ENCODE data around the gene GRAMD1A. TPM values are rescaled to one million over a fixed set of nuclear protein-coding genes. Genes with fewer than 3 reads are reported as not detected.
"Not testable (repeated sequence)": the region's sequence is repeated elsewhere in the genome, so short reads cannot be mapped to it uniquely, and the experiment has no call there.

The GRAMD1A gene
- total and polyA plus RNA-seq, 3 experiments from 2014 or later: 51.4 to 218 (median 205) TPM

DNA sequence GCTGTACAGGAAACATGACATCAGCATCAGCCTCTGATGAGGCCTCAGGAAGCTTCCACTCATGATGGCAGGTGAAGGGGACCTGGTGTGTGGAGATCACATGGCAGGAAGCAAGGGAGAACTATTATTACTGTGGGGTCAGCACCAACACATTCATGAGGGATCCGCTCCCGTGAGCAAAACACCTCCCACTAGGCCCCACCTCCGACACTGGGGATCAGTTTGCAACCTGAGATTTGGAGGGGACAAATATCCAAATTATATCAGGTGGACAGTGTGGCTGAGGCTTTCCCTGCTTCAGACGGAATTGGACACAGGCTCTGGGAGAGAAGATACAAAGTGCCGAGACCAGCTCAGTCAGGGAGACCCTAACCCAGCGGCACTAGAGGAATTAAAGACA, 30.4 kb upstream of the GRAMD1A start:
- H3K27ac ChIP-seq (ENCODE audit: low read depth, low read length): no peak overlapping the region
- no peak overlapping the region for H3K4me3 ChIP-seq (ENCODE audit: low read length)
- H3K27me3 ChIP-seq (ENCODE audit: insufficient read depth, low read length, poor library complexity, severe bottlenecking): no peaks in the 10 kb centered on the region
- ChIA-PET POLR2A (no interaction called here), CTCF (interaction anchor here (10.4 kb wide), 1 partner anchor 45 kb away, joined by 122 read pairs; no protein-coding TSS in a partner anchor)
- H3K9me3 ChIP-seq (ENCODE audit: low read length): no peaks in the 10 kb centered on the region
- H3K4me3 Mint-ChIP-seq: no peak overlapping the region
- H3K4me1 Mint-ChIP-seq: peaks cover 16 to 29% (median 22%) of the 10 kb centered on the region in 3 donors
- no peaks in the 10 kb centered on the region for H3K27me3 Mint-ChIP-seq
- H3K4me1 ChIP-seq (ENCODE audit: insufficient read depth, low read length): peaks cover 20% of the 10 kb centered on the region
- peaks cover 0 to 14% (median 8%) of the 10 kb centered on the region in 5 donors for H3K9me3 Mint-ChIP-seq
- DNase-seq: no peak
- no peaks in the 10 kb centered on the region for H3K36me3 ChIP-seq (ENCODE audit: insufficient read depth, low read length)
- no peak overlapping the region for H3K27ac Mint-ChIP-seq
- peaks cover 0 to 4% (median 4%) of the 10 kb centered on the region in 3 donors for H3K36me3 Mint-ChIP-seq

DNA sequence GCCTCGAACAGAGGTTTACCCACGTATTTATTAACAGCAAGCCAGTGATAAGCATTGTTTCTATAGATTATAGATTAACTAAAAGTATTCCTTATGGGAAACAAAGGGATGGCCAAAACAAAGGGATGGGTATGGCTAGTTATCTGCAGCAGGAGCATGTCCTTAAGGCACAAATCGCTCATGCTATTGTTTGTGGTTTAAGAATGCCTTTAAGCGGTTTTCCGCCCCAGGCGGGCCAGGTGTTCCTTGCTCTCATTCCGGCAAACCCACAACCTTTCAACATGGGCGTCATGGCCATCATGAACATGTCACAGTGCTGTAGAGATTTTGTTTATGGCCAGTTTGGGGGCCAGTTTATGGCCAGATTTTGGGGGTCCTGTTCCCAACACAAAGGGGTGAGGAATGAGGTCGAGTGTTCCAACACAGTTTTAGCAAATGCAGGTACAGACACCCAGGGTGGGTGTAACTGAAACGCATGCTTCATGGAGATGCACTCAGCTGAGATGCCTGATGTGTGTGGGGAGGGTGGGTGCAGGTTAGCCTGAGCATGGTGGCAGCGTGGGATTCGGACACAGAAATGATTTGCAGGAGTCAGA, 29.8 kb upstream of the GRAMD1A start:
- H3K27me3 Mint-ChIP-seq; H3K4me3 Mint-ChIP-seq; H3K4me3 ChIP-seq (ENCODE audit: low read length); POLR2A ChIA-PET; H3K9me3 ChIP-seq (ENCODE audit: low read length); H3K36me3 Mint-ChIP-seq; H3K27ac ChIP-seq (ENCODE audit: low read depth, low read length); DNase-seq; H3K36me3 ChIP-seq (ENCODE audit: insufficient read depth, low read length); H3K27me3 ChIP-seq (ENCODE audit: insufficient read depth, low read length, poor library complexity, severe bottlenecking): not testable (repeated sequence)
- Mint-ChIP-seq H3K27ac (peak overlapping the region in 1 of 8 donors; percentile 7), H3K9me3 (peaks cover 0 to 14% (median 8%) of the 10 kb centered on the region in 5 donors), H3K4me1 (peaks cover 19 to 30% (median 27%) of the 10 kb centered on the region in 3 donors)
- peaks cover 20% of the 10 kb centered on the region for H3K4me1 ChIP-seq (ENCODE audit: insufficient read depth, low read length)
- CTCF ChIA-PET: interaction anchor here (1.9 to 10.4 kb wide), 2 partner anchors 10 to 44 kb away, joined by 5 to 122 read pairs; no protein-coding TSS in a partner anchor

DNA sequence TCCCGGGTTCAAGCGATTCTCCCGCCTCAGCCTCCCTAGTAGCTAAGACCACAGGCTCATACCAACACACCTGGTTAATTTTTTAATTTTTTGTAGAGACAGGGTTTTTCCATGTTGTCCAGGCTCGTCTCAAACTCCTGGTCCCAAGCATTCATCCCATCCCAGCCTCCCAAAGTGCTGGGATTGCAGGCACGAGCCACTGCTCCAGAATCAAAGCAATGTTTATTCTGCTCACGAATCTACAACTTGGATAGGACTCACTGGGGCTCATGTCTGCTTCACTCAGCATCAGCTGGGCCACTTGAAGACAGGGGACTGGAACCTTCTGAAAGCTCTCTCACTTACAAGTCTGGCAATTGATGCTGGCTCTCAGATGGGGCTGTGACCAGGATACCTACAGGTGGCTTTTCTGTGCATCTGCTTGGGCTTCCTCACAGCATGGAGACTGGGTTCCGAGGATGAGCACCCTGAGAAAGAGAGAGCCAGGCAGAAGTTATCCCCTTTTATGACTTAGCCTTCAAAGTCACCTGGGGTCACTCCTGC, 27.9 kb upstream of the GRAMD1A start:
- peaks cover 0 to 4% (median 2%) of the 10 kb centered on the region in 3 donors for H3K36me3 Mint-ChIP-seq

DNA sequence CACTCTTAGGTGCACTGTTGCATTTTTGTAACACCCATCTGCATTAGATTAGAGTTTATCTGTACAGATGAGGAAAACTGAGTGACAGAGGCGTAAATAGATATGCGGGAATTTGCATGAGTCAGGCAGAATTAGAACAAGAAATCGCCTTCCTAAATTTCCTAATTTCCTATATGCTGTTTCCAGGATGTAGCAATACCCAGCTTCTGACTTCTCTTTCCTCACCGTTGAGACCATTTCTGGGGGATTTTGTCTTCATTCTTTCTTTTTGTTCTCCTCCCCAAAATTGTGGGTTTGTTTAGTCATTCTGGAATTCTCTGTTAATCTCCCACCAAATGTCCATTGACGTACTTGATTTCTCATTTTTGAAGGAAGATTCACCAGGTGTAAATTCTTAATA, 25.5 kb upstream of the GRAMD1A start:
- Histone ChIP-seq H3K27ac (ENCODE audit: low read depth, low read length) (no peak overlapping the region), H3K4me1 (ENCODE audit: insufficient read depth, low read length) (peaks cover 20% of the 10 kb centered on the region), H3K27me3 (ENCODE audit: insufficient read depth, low read length, poor library complexity, severe bottlenecking) (no peaks in the 10 kb centered on the region), H3K4me3 (ENCODE audit: low read length) (no peak overlapping the region), H3K36me3 (ENCODE audit: insufficient read depth, low read length) (no peaks in the 10 kb centered on the region), H3K9me3 (ENCODE audit: low read length) (no peaks in the 10 kb centered on the region)
- CTCF ChIA-PET: interaction anchor here (1.0 to 10.4 kb wide), 4 partner anchors 18 to 40 kb away, joined by 3 to 122 read pairs (median 3); no protein-coding TSS in a partner anchor
- Mint-ChIP-seq H3K4me3 (no peak overlapping the region), H3K27ac (peak overlapping the region in 2 of 8 donors; percentile 34 to 80), H3K9me3 (peaks cover 0 to 6% (median 3%) of the 10 kb centered on the region in 5 donors), H3K4me1 (peaks cover 19 to 34% (median 27%) of the 10 kb centered on the region in 3 donors), H3K36me3 (peaks cover 0 to 4% (median 2%) of the 10 kb centered on the region in 3 donors), H3K27me3 (peaks cover 0 to 4% of the 10 kb centered on the region in 2 donors)
- POLR2A ChIA-PET: no interaction called here
- DNase-seq: no peak

More for the DNA sequence above, 27.9 kb upstream of the GRAMD1A start:
- no peaks in the 10 kb centered on the region for H3K27me3 ChIP-seq (ENCODE audit: insufficient read depth, low read length, poor library complexity, severe bottlenecking)
- no peak overlapping the region for H3K4me3 Mint-ChIP-seq
- ChIA-PET CTCF (interaction anchor here (0.6 to 10.4 kb wide), 21 partner anchors 10 to 134 kb away, joined by 3 to 122 read pairs (median 4); partner anchors contain the start of gene GRAMD1A), POLR2A (interaction anchor here (0.7 to 1.7 kb wide), 4 partner anchors 28 to 42 kb away, joined by 3 to 6 read pairs (median 4); partner anchors contain the start of gene GRAMD1A)
- H3K9me3 Mint-ChIP-seq: peaks cover 0 to 6% (median 4%) of the 10 kb centered on the region in 5 donors
- H3K27ac ChIP-seq (ENCODE audit: low read depth, low read length): no peak overlapping the region
- no peak overlapping the region for H3K4me3 ChIP-seq (ENCODE audit: low read length)
- H3K4me1 ChIP-seq (ENCODE audit: insufficient read depth, low read length): peaks cover 20% of the 10 kb centered on the region
- peak overlapping the region in 1 of 8 donors; percentile 26 for H3K27ac Mint-ChIP-seq
- no peaks in the 10 kb centered on the region for H3K27me3 Mint-ChIP-seq
- H3K9me3 ChIP-seq (ENCODE audit: low read length): no peaks in the 10 kb centered on the region
- DNase-seq: no peak
- H3K36me3 ChIP-seq (ENCODE audit: insufficient read depth, low read length): no peaks in the 10 kb centered on the region
- peaks cover 19 to 34% (median 27%) of the 10 kb centered on the region in 3 donors for H3K4me1 Mint-ChIP-seq

DNA sequence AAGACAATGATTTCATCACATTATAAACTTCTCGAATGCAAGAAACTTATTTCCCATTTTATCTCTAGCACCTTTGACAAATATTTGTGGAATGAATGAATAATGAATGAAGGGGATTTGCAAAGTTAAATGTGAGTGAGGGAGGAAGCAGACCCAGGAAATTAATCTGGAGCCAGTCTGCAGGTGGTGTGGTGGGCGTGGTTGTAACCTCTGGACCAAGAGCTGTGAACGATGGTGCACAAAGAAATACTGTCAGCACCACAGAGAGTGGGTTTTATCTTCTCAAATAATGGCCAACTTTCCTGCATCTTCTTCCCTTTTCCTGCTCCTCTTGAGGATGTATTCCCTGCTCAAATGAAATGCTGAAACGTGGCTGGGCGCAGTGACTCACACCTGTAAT, 25.1 kb upstream of the GRAMD1A start:
- Mint-ChIP-seq H3K27ac (peak overlapping the region in 2 of 8 donors; percentile 34 to 80), H3K4me3 (no peak overlapping the region), H3K9me3 (peaks cover 0 to 6% (median 3%) of the 10 kb centered on the region in 5 donors), H3K4me1 (peaks cover 19 to 34% (median 27%) of the 10 kb centered on the region in 3 donors), H3K27me3 (peaks cover 0 to 4% of the 10 kb centered on the region in 2 donors), H3K36me3 (peaks cover 0 to 4% (median 2%) of the 10 kb centered on the region in 3 donors)
- ChIA-PET POLR2A (no interaction called here), CTCF (interaction anchor here (1.0 to 10.4 kb wide), 2 partner anchors 22 to 39 kb away, joined by 3 to 122 read pairs; no protein-coding TSS in a partner anchor)
- DNase-seq: no peak
- Histone ChIP-seq H3K27me3 (ENCODE audit: insufficient read depth, low read length, poor library complexity, severe bottlenecking) (no peaks in the 10 kb centered on the region), H3K9me3 (ENCODE audit: low read length) (no peaks in the 10 kb centered on the region), H3K36me3 (ENCODE audit: insufficient read depth, low read length) (no peaks in the 10 kb centered on the region), H3K4me1 (ENCODE audit: insufficient read depth, low read length) (peaks cover 20% of the 10 kb centered on the region), H3K27ac (ENCODE audit: low read depth, low read length) (no peak overlapping the region), H3K4me3 (ENCODE audit: low read length) (no peak overlapping the region)

DNA sequence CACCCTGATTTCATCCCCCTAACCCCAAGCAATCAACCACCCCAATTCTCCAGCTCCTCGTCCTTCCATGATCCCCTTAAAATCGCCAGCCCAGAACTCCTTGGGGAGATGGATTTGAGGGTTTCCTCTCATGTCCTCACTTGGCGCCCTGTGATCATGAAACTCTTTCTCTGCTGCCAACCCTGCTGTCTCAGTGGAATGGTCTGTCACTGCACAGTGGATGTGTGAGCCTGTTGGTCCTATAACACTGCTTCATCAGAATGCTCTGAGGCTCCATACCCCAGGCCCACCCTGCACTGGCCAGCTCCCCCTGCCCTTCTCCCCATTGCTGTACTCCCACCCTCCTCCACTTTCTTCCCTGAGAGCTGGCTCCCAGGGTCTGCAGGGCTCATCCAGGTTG, 23.5 kb upstream of the GRAMD1A start:
- Mint-ChIP-seq H3K4me3 (no peak overlapping the region), H3K9me3 (peaks cover 0 to 6% (median 3%) of the 10 kb centered on the region in 5 donors), H3K36me3 (peaks cover 0 to 4% (median 2%) of the 10 kb centered on the region in 3 donors), H3K27me3 (peaks cover 0 to 4% of the 10 kb centered on the region in 2 donors), H3K27ac (peak overlapping the region in 2 of 8 donors; percentile 29 to 42), H3K4me1 (peaks cover 19 to 34% (median 27%) of the 10 kb centered on the region in 3 donors)
- Histone ChIP-seq H3K4me1 (ENCODE audit: insufficient read depth, low read length) (peaks cover 20% of the 10 kb centered on the region), H3K9me3 (ENCODE audit: low read length) (no peaks in the 10 kb centered on the region), H3K27ac (ENCODE audit: low read depth, low read length) (no peak overlapping the region), H3K36me3 (ENCODE audit: insufficient read depth, low read length) (no peaks in the 10 kb centered on the region), H3K4me3 (ENCODE audit: low read length) (no peak overlapping the region), H3K27me3 (ENCODE audit: insufficient read depth, low read length, poor library complexity, severe bottlenecking) (no peaks in the 10 kb centered on the region)
- ChIA-PET POLR2A (no interaction called here), CTCF (interaction anchor here (10.4 kb wide), 1 partner anchor 38 kb away, joined by 122 read pairs; no protein-coding TSS in a partner anchor)
- no peak for DNase-seq

DNA sequence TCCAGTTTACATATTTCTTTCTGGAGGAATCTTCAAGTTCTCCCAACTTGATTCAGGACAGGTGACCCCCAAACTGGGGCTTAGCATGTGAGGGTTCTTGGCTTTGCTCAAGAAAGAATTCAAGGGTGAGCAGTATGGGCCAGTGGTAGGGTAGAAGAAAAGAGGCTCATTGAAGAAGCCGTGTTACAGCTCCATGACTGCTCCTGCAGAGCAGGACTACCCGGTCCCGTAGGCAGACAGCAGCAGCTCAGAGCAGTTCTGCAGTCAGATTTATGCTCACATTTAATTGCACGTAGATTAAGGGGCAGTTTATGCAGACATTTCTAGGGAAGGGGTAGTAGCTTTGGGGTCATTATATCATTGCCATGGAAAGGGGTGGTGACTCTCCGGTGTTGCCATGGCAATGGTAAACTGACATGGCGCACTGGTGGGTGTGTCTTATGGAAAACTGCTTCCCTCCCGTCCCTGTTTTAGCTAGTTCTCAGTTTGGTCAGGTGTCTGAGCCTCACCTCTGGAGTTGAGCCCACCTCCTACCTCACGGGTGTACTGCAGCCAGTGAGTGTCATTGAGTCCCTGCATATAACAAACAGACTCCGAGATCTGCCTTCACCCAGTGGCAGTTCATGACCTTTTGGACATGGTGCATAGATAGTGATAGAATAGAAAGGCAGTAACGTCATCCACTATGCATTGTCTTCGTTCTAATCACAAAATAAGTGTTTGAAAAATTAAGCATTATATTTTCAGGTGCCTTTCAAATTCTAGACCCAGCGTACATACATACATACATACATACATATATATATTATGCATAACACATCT, 20.1 kb upstream of the GRAMD1A start:
- peaks cover under 1 to 8% (median 2%) of the 10 kb centered on the region in 3 donors for H3K4me1 Mint-ChIP-seq

More for the DNA sequence above, 20.1 kb upstream of the GRAMD1A start:
- peaks cover 0 to 6% (median 3%) of the 10 kb centered on the region in 5 donors for H3K9me3 Mint-ChIP-seq
- Histone ChIP-seq H3K27me3 (ENCODE audit: insufficient read depth, low read length, poor library complexity, severe bottlenecking) (no peaks in the 10 kb centered on the region), H3K36me3 (ENCODE audit: insufficient read depth, low read length) (no peaks in the 10 kb centered on the region), H3K4me1 (ENCODE audit: insufficient read depth, low read length) (peaks cover 3% of the 10 kb centered on the region), H3K4me3 (ENCODE audit: low read length) (no peak overlapping the region), H3K9me3 (ENCODE audit: low read length) (no peaks in the 10 kb centered on the region), H3K27ac (ENCODE audit: low read depth, low read length) (no peak overlapping the region)
- POLR2A ChIA-PET: no interaction called here
- H3K36me3 Mint-ChIP-seq: peaks cover 0 to 4% (median 0%) of the 10 kb centered on the region in 3 donors
- no peak overlapping the region for H3K27ac Mint-ChIP-seq
- no peak overlapping the region for H3K4me3 Mint-ChIP-seq
- DNase-seq: no peak
- CTCF ChIA-PET: interaction anchor here (1.1 to 2.7 kb wide), 3 partner anchors 9 to 33 kb away, joined by 3 to 9 read pairs (median 6); no protein-coding TSS in a partner anchor
- H3K27me3 Mint-ChIP-seq: peaks cover 0 to 4% of the 10 kb centered on the region in 2 donors
